DMS153 (cell line): ENCODE data around the gene OR7E24.
"Not testable (repeated sequence)": the region's sequence is repeated elsewhere in the genome, so short reads cannot be mapped to it uniquely, and the experiment has no call there.

Experiments used
- DNase-seq: peaks from one replicate; lab custom pipeline; 2025; lab: John Stamatoyannopoulos, UW

Gene OR7E24

DNA sequence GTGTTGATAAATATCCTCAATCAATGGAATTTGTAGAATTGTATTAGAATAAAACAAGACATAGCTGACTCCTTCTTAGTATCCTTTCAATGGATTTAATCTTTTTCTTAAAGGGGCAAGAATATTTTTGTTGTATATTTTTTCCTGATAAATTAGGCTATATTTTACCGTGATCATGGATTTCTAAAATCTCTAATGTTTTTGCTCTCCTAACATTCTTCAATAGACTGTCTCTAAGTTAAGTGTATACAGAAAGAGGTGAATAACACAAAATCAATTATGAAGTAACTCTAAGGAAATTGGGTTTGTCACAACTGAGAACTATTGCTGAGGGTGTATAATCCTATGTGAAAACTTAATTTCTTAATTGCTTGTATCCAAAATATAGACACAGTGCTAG lies at the start of gene OR7E24:
Gene OR7E24, plus strand, starts transcription at position 301 of the 400 bp plus-strand sequence. CDS start 114 bp downstream, outside the sequence.
- DNase-seq: no peak

DNA sequence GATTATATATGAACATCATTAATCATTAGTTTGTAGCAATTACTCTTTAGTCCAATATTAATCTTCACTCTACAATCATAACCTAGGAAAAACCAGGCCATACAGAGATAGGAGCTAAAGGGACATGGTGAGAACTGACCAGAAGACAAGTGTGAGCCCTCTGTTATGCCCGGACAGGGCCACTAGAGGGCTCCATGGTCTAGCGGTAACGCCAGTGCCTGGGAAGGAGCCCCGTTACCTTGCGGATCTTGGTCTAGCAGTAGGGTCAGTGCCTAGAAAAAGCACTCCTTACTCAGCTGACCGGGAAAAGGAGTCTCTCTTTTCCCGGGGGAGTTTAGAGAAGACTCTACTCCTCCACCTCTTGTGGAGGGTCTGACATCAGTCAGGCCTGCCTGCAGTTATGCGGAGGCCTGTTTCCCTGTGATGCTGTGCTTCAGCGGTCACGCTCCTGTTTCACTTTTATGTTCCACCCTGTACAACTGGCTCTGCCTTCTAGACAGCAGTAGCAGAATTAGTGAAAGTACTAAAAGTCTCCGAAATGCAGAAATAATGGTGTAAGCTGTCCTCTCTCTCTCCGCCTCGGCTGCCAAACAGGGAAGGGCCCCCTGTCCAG lies 45.1 kb upstream of the OR7E24 start:
- no peak for DNase-seq

DNA sequence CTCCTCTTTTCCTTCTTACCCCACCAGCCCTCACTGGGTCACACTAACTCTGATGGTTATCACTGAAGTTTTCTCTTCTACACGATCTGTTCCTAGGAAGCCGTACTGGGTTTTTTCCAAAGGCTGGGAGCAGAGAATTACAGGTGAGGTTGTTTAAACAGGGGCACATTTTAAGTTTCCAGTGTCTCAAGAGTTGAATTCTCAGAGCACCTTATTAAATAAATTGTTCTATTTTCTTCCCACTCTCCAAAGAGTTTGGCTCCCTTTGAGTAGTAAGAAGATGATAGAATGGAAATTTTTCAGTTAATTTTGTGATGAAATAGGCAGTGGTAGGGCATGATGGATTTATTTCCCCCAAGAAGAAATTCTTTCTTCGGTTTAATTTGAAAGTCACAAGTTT lies 31.2 kb upstream of the OR7E24 start, which contains the start of gene OR7D4:
Gene OR7D4, minus strand, starts transcription at position 101 of the 400 bp plus-strand sequence. CDS start 4,752 bp downstream, outside the sequence.
- DNase-seq: no peak

DNA sequence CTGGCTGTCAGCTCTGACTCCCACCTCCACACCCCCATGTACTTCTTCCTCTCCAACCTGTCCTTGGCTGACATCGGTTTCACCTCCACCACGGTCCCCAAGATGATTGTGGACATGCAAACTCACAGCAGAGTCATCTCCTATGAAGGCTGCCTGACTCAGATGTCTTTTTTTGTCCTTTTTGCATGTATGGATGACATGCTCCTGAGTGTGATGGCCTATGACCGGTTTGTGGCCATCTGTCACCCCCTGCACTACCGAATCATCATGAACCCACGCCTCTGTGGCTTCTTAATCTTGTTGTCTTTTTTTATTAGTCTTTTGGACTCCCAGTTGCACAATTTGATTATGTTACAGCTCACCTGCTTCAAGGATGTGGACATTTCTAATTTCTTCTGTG lies 506 bp downstream of the OR7E24 start:
- DNase-seq: no peak

DNA sequence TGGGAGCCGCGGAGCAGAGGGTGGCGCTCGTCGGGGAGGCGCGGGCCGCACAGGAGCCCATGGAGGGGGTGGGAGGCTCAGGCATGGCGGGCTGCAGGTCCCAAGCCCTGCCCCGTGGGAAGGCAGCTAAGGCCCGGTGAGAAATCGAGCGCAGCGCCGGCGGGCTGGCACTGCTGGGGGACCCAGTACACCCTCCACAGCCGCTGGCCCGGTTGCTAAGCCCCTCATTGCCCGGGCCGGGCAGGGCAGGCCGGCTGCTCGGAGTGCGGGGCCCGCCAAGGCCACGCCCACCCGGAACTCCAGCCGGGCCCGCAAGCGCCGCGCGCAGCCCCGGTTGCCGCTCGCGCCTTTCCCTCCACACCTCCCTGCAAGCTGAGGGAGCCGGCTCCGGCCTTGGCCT lies 32.8 kb downstream of the OR7E24 start:
- DNase-seq: not testable (repeated sequence)

DNA sequence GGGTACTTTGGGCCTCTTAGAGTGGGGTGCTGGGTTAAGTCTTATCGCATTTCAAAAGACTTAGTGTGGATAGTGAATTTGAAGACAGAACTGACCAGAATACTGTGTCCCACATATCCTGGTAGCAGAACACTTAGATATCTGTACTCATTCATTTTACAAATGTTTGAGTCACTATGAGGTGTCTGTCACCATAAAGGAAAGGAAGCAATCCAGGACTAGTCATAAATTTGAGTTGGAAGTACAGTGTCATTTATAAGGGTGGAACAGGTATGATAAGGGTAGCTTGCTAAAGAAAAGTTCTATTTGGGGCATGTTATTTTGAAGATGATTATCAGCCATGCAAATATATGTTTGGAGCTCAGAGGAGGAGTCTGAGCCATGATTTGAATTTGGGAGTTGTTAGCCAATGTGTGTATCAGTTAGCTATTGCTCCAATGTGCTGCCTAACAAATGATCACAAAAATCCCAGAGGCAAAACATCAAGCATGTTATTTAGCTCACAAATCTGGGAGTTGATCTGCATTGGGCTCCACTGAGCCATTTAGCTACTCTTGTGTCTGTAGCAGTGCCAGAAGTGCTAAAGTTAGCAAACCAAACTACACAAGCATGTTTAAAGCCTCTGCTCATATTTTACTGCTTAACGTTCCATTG lies 38.6 kb downstream of the OR7E24 start:
- no peak for DNase-seq

DNA sequence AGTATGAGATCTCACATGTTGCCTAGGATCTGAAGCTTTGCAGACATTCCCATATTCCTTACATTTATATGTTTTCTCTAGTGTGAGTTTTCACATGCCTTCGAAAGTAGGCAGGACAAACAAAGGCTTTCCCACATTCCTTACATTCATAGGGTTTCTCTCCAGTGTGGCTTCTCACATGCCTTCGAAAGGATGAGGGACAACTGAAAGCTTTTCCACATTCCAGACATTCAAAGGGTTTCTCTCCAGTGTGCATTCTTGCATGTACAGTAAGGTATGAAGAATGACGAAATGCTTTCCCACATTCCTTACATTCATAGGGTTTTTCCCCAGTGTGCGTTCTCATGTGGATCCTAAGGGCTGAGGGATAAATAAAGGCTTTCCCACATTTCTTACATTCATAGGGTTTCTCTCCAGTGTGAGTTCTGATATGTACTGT lies 44.7 kb downstream of the OR7E24 start:
- no peak for DNase-seq

DNA sequence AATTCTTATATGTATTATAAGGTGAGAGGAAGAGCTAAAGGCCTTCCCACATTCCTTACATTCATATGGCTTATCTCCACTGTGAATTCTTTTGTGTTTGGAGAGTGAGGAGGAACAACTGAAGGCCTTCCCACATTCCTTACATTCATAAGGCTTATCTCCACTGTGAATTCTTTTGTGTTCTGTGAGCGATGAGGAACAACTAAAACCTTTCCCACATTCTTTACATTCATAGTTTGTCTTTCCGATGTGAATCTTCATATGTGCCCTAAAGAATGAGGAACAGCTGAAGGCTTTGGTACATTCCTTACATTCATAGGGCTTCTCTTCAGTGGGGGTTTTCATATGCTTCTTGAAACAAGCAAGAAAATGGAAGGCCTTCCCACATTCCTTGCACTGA lies 45.6 kb downstream of the OR7E24 start:
- DNase-seq: no peak
